Superior temporal gyrus (tissue), 1 donor: ENCODE measurements around the gene C10orf143.

ENCODE experiments used
- DNase-seq: peaks from one replicate; pipeline ENCODE4 v3.0.0-alpha.2; 2016; ENCODE audit errors: extremely low spot score

The C10orf143 gene

GRCh38 chr10:130016095-130016494, 94.5 kb downstream of the C10orf143 start:
- no peak for DNase-seq

- no peak for DNase-seq
Observed at GRCh38 chr10:130015075-130015695, 95.4 kb downstream of the C10orf143 start.

- no peak for DNase-seq
Observed at GRCh38 chr10:130014263-130015074, 96.2 kb downstream of the C10orf143 start.
